HepG2 (cell line): ENCODE measurements around the gene KLHL5. TPM values are rescaled to one million over a fixed set of nuclear protein-coding genes. Genes with fewer than 3 reads are reported as not detected.

Experiments
- ATAC-seq: fragments of 200-7000 bp; cut with Tn5 transposase; 3 replicates; pipeline ENCODE4 v1.9.1; 2020; ENCODE audit warnings: mild to moderate bottlenecking, moderate library complexity
- BruUV-seq: library from RNA; stranded (reverse); fragments of 400-500 nt; replicated peaks from 2 replicates; lab custom pipeline; 2021; lab: Mats Ljungman, UMichigan
- CTCF ChIA-PET: fragments of 300-600 bp; formaldehyde crosslinking; extraction: SDS; loops from one replicate; lab custom pipeline; 2021; ENCODE audit warnings: low total read pairs, inconsistent platforms, low intra/inter-chr PET ratio; lab: Yijun Ruan, JAX
- POLR2A ChIA-PET: fragments of 350-600 bp; sonication (Branson Sonifier 250); formaldehyde crosslinking; loops from one replicate; lab custom pipeline; 2020; ENCODE audit warnings: antibody characterized with exemption, inconsistent platforms; lab: Yijun Ruan, JAX
- DNase-seq: peaks from one replicate; pipeline ENCODE4 v3.0.0-alpha.2; 2015; ENCODE audit warnings: low spot score
- FAIRE-seq: peaks from 3 replicates; lab custom pipeline; 2011; peaks lifted over from hg19 to GRCh38; lab: Jason Lieb, UNC
- H2AFZ ChIP-seq: one replicate; pipeline ENCODE4 v1.6.1; 2011; ENCODE audit warnings: low read length, inconsistent platforms
- H3K27ac ChIP-seq: fragments of 300-600 bp; 3 replicates; pipeline ENCODE4 v1.8.0; 2011; ENCODE audit warnings: mixed run types, mild to moderate bottlenecking, mixed read lengths, low read length, inconsistent platforms; ENCODE audit not compliant: insufficient read depth; ENCODE audit errors: extremely low read length
- H3K27me3 ChIP-seq, 2 experiments: fragments of 200-600 bp in 1 of 2; 2 replicates in 1 of 2; 3 replicates in 1 of 2; pipeline versions ENCODE4 v1.6.0 to v1.8.0; 2011; ENCODE audit warnings: low read length in 2 of 2, mild to moderate bottlenecking in 2 of 2, moderate library complexity in 2 of 2, inconsistent platforms in 1 of 2; ENCODE audit not compliant: insufficient read depth in 2 of 2, control insufficient read depth in 1 of 2
- H3K36me3 ChIP-seq, 2 experiments: fragments of 200-600 bp in 1 of 2; replicated peaks in 1 of 2; 2 replicates in 1 of 2; 3 replicates in 1 of 2; pipeline versions ENCODE4 v1.5.1 to v1.8.0; 2011; ENCODE audit warnings: low read length in 2 of 2, inconsistent platforms in 1 of 2; ENCODE audit not compliant: insufficient read depth in 2 of 2, control insufficient read depth in 1 of 2
- H3K4me1 ChIP-seq: 2 replicates; pipeline ENCODE4 v1.5.1; 2012; ENCODE audit warnings: low read length, inconsistent platforms; ENCODE audit not compliant: insufficient read depth
- H3K4me2 ChIP-seq: 2 replicates; pipeline ENCODE4 v1.6.0; 2011; ENCODE audit warnings: low read depth, low read length, inconsistent platforms
- H3K4me3 ChIP-seq, 3 experiments: fragments of 200-600 bp in 1 of 3; sonication (generic), shearing (Covaris generic) in 1 of 3; replicated peaks in 1 of 3; 2 replicates each; pipeline ENCODE4 v1.5.1; 2011 to 2016; ENCODE audit warnings: low read length in 3 of 3, inconsistent platforms in 2 of 3, low read depth in 2 of 3, mild to moderate bottlenecking in 2 of 3, control low read depth in 1 of 3, mixed read lengths in 1 of 3; ENCODE audit not compliant: insufficient read depth in 1 of 3
- H3K79me2 ChIP-seq: one replicate; pipeline ENCODE4 v1.6.1; 2011; ENCODE audit warnings: low read length, inconsistent platforms; ENCODE audit not compliant: insufficient read depth
- H3K9ac ChIP-seq: 2 replicates; pipeline ENCODE4 v1.6.0; 2011; ENCODE audit warnings: mild to moderate bottlenecking, low read depth, low read length, inconsistent platforms; ENCODE audit not compliant: insufficient read depth
- H3K9me3 ChIP-seq: 2 replicates; pipeline ENCODE4 v1.5.1; 2012; ENCODE audit warnings: mild to moderate bottlenecking, low read length
- H4K20me1 ChIP-seq: 2 replicates; pipeline ENCODE4 v1.6.0; 2011; ENCODE audit warnings: inconsistent platforms, mild to moderate bottlenecking, low read length, moderate library complexity; ENCODE audit not compliant: insufficient read depth
- CENPX ChIP-seq: sonication (generic); formaldehyde crosslinking; IDR thresholded peaks from 2 replicates; pipeline ENCODE4 v1.9.0; 2021; ENCODE audit warnings: mild to moderate bottlenecking, missing genetic modification reagents, moderate library complexity
- CREBL2 ChIP-seq: sonication (generic); formaldehyde crosslinking; IDR thresholded peaks from 2 replicates; pipeline ENCODE4 v1.8.1; 2023; ENCODE audit warnings: missing genetic modification reagents, mild to moderate bottlenecking, borderline replicate concordance
- CREM ChIP-seq, 2 experiments: sonication (generic) in 1 of 2; formaldehyde crosslinking in 1 of 2; IDR thresholded peaks; 2 replicates each; pipeline versions ENCODE4 v1.4.0 to v1.6.1; 2016 to 2020; ENCODE audit warnings: antibody characterized with exemption in 1 of 2, mild to moderate bottlenecking in 1 of 2, missing genetic modification reagents in 1 of 2
- EZH2 ChIP-seq: conservative IDR thresholded peaks from 2 replicates; pipeline ENCODE4 v1.6.1; 2012; ENCODE audit warnings: mild to moderate bottlenecking, low read depth, low read length, moderate library complexity
- GPN1 ChIP-seq: sonication (generic); formaldehyde crosslinking; IDR thresholded peaks from 2 replicates; pipeline ENCODE4 v1.5.1; 2020; ENCODE audit warnings: missing genetic modification reagents, borderline replicate concordance
- LCORL ChIP-seq, 2 experiments: fragments of 450-650 bp in 1 of 2; sonication (generic) in 1 of 2; formaldehyde crosslinking in 1 of 2; IDR thresholded peaks; 2 replicates each; pipeline versions ENCODE4 v1.5.0 to v1.6.1; 2017 to 2020; ENCODE audit warnings: antibody characterized with exemption in 1 of 2, missing genetic modification reagents in 1 of 2
- ZNF281 ChIP-seq: sonication (generic); formaldehyde crosslinking; IDR thresholded peaks from 2 replicates; pipeline ENCODE4 v1.4.0; 2020; ENCODE audit warnings: missing genetic modification reagents, borderline replicate concordance
- ZSCAN29 ChIP-seq: sonication (generic); formaldehyde crosslinking; conservative IDR thresholded peaks from 2 replicates; pipeline ENCODE4 v1.4.0; 2020; ENCODE audit warnings: mild to moderate bottlenecking, missing genetic modification reagents
- WGBS: methylation state at CpG from one replicate; pipeline ENCODE4 v1.1.6; 2017; ENCODE audit warnings: low lambda C conversion rate; 5-methylcytosine and 5-hydroxymethylcytosine counted together
- in situ Hi-C: cut with HindIII; loops from 2 replicates; pipeline ENCODE4 v1.10.0; 2017; ENCODE audit warnings: low pct_unique_long_range_greater_than_20kb; ENCODE audit not compliant: extremely low pct_ligation_motif_present
- intact Hi-C: fragments of 100-400 bp; cut with micrococcal nuclease; formaldehyde crosslinking; loops from one replicate; pipeline ENCODE4 v1.10.0; 2022; ENCODE audit not compliant: unreplicated experiment
- polyA plus RNA-seq, 8 experiments: library from polyadenylated mRNA; depleted of rRNA in 3 of 8; stranded (reverse) in 7 of 8; unstranded in 1 of 8; fragments of >200 nt; fragmentation: Illumina TruSeq in 4 of 8; extraction: Trizol in 4 of 8; gene quantifications; 2 replicates each; pipeline versions ENCODE4 v1.2.1 to v1.2.3, GENCODE V29; 2011 to 2016; ENCODE audit warnings: low read depth in 4 of 8, missing spikeins in 1 of 8, mixed read lengths in 1 of 8; ENCODE audit not compliant: insufficient read depth in 1 of 8
- total RNA-seq, 5 experiments: library from RNA; depleted of rRNA; stranded (reverse); fragments of >200 nt; fragmentation: Illumina TruSeq; extraction: Trizol; gene quantifications; 2 replicates each; pipeline ENCODE4 v1.2.3, GENCODE V29; 2016; ENCODE audit warnings: low read depth in 1 of 5

Gene KLHL5
- total and polyA plus RNA-seq, 2 of the 13 experiments (the other 11 are each of a cell fraction or from before 2014, with no cell fraction given), result 36.2 to 38.7 TPM

DNA sequence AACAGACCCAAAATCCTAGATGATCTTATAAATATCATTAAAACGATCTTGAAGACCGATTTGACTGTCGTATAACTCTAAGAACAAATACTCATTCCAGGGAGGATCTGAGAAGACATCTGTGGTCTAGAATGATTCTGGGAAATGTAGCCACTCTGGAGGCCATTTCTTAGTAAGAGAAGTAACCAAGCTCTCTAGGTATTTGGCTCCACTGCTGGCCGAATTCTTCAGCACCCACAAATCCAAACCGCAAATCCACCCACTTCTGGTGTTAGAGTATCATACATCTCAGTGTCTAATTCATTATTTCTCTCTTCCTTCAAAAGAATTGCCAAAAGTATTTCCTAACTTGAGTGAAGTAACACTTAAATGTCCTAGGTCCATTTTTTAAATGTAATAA, 23.9 kb downstream of the KLHL5 start (continued):
- TF ChIP-seq LCORL (IDR thresholded peaks at IDR 0.05) (no peak), LCORL (CRISPR knock-in tag; IDR thresholded peaks at IDR 0.05) (no peak), CENPX (CRISPR knock-in tag) (no peak), GPN1 (CRISPR knock-in tag) (no peak), CREBL2 (no peak), ZSCAN29 (CRISPR knock-in tag) (no peak), EZH2 (no peak)
- TF ChIP-seq, all 625 proteins: peak for 0

DNA sequence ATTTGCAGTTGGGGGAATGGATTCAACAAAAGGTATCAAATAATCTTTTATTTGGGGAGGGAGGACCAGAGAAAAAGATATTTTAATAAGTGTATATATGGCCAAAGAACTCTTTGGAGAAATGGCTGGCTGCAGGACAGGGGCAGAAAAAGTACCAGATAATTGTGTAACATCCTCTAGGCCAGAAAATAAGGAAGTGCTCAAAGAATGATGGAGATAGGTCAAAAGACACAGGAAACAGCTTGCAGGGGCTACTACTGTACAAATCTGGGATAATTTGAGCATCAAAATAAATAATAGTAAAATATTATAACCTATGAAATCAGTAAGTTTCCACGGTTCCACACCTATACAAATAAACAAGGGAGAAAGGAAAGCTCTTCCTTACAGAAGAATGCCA, 34.8 kb downstream of the KLHL5 start:
- 53% methylated on average over 1 of the region's 1 CpG for WGBS

More for the DNA sequence above, 34.8 kb downstream of the KLHL5 start:
- Histone ChIP-seq H3K4me3 (no peak overlapping the region), H2AFZ (no peak overlapping the region), H3K4me1 (peaks cover 14% of the 10 kb centered on the region), H3K36me3 (peaks cover 0 to 3% of the 10 kb centered on the region in 2 experiments; a peak in 1 of 5 replicates), H3K79me2 (no peaks in the 10 kb centered on the region), H3K9me3 (no peaks in the 10 kb centered on the region), H3K27me3 (no peaks in the 10 kb centered on the region; a peak in 1 of 5 replicates), H4K20me1 (no peaks in the 10 kb centered on the region), H3K4me2 (no peak overlapping the region), H3K9ac (no peak overlapping the region), H3K27ac (no peak overlapping the region)
- no peak for DNase-seq
- CTCF ChIA-PET, result no interaction called here
- intact Hi-C loops (no loop called here), in situ Hi-C loops (no loop called here)
- ATAC-seq, result peak; percentile 29; the same call in 2 of the 3 replicates
- FAIRE-seq, result no peak
- TF ChIP-seq ZNF281 (CRISPR knock-in tag) (no peak), CREM (IDR thresholded peaks at IDR 0.05) (0 out of 2 replicates have a peak, but pooled peaks have one; percentile 15), CREM (CRISPR knock-in tag; IDR thresholded peaks at IDR 0.05) (no peak)
- POLR2A ChIA-PET, result no interaction called here
- no TSS peak for BruUV-seq
